Stomach (tissue), 4 donors: ENCODE results near the gene ARHGEF39.

Source experiments
- EP300 ChIP-seq: sonication (generic); formaldehyde crosslinking; IDR thresholded peaks from one replicate; pipeline ENCODE4 v1.6.1; 2017; ENCODE audit warnings: antibody characterized with exemption
- POLR2A ChIP-seq, 4 donors: fragments of 450-650 bp; IDR thresholded peaks; one replicate each; pipeline ENCODE4 v1.6.1; 2016; ENCODE audit warnings: antibody characterized with exemption in 4 of 4, control low read depth in 2 of 4, mild to moderate bottlenecking in 1 of 4, moderate library complexity in 1 of 4
- POLR2AphosphoS5 ChIP-seq, 3 donors: sonication (generic); formaldehyde crosslinking; IDR thresholded peaks; one replicate each; pipeline ENCODE4 v1.6.1; 2016; ENCODE audit warnings: antibody characterized with exemption in 3 of 3
- TF ChIP-seq, protein P1 (sequence below), 7 experiments: fragments of 450-650 bp in 4 of 7; fragments of 200-600 bp in 3 of 7; sonication (generic) in 3 of 7; IDR thresholded peaks; one replicate each; pipeline ENCODE4 v1.5.1; 2016 to 2019; ENCODE audit warnings: antibody characterized with exemption in 7 of 7, control low read depth in 2 of 7, mild to moderate bottlenecking in 1 of 7

DNA sequence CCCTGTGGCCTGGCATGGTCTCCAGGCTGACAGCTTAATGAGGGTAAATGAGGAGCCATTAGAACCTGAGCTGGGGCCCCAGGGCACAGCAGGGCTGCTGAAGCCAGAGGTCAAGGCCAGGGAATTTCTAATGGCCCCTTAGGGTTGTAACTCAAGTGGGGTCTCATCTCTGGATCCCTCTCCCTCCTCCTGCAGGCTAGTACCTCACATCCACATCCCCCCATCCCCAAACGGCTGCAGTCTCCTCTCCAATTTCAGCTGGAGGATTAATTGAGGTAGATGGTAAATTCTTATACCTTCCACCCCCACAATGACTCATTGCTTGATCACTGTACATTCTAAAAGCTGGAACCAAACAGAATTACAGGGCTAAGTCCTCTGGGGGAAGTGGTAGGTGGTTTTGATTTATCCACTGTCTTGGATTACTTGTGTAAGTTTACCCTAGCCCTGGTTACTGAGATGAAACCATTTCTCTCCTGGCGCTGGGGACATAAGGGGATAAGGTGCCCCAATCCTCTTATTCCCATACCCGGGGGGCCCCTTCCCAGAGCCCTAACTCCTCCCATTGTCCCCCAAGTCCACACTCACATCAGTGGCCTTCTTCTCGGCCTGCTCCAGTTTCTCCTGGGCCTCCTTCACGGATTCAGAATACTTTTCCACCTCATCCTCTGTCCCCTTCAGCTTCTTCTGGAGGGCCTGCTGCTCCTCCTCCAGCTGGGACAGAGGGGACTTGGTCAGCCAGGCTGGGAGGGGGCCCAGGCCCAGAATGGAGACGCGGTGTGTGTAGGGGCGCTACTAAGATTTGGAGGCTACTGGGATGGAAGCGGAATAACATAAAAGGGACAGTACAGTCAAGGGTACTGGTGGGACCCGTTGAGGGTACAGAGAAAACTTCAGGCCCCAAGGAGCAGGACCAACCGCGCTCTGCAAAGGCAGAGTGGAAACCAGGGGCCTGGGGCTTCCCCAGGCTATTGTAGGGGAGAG lies 23.9 kb upstream of the ARHGEF39 start:
- TF ChIP-seq, protein P1, sequence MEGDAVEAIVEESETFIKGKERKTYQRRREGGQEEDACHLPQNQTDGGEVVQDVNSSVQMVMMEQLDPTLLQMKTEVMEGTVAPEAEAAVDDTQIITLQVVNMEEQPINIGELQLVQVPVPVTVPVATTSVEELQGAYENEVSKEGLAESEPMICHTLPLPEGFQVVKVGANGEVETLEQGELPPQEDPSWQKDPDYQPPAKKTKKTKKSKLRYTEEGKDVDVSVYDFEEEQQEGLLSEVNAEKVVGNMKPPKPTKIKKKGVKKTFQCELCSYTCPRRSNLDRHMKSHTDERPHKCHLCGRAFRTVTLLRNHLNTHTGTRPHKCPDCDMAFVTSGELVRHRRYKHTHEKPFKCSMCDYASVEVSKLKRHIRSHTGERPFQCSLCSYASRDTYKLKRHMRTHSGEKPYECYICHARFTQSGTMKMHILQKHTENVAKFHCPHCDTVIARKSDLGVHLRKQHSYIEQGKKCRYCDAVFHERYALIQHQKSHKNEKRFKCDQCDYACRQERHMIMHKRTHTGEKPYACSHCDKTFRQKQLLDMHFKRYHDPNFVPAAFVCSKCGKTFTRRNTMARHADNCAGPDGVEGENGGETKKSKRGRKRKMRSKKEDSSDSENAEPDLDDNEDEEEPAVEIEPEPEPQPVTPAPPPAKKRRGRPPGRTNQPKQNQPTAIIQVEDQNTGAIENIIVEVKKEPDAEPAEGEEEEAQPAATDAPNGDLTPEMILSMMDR (IDR thresholded peaks at IDR 0.05): no peak
- TF ChIP-seq POLR2A (IDR thresholded peaks at IDR 0.05) (no peak), EP300 (no peak), POLR2AphosphoS5 (IDR thresholded peaks at IDR 0.05) (no peak)
